ENCODE results near the gene UBAC1.

- TF ChIP-seq EZH2phosphoT487 (IDR thresholded peaks at IDR 0.05; ENCODE audit: borderline replicate concordance) = no peak
- no peak for TF ChIP-seq CTCF (conservative IDR thresholded peaks at IDR 0.05; ENCODE audit: low read length)
Observed at GRCh38 chr9:135891027-135891631, 70.0 kb downstream of the UBAC1 start.

Measured in Loucy (cell line).